ENCODE measurements around the gene TMEM92. TPM values are rescaled to one million over a fixed set of nuclear protein-coding genes. Genes with fewer than 3 reads are reported as not detected.

The TMEM92 gene
- total RNA-seq, 2 experiments from 2014 or later, result not detected

- no peaks in the 10 kb centered on the region for H3K4me1 ChIP-seq (ENCODE audit: insufficient read depth, low read length, poor library complexity, severe bottlenecking)
- H3K79me2 ChIP-seq (ENCODE audit: insufficient read depth, low read depth, low read length), result no peaks in the 10 kb centered on the region
- no peaks in the 10 kb centered on the region for H4K20me1 ChIP-seq (ENCODE audit: insufficient read depth, low read length)
- no peaks in the 10 kb centered on the region for H3K9me2 ChIP-seq (ENCODE audit: insufficient read depth, low read length)
- POLR2A ChIA-PET, result no interaction called here
- intact Hi-C loops (cut with micrococcal nuclease; ENCODE audit: unreplicated experiment), result no loop called here
- DNase-seq (ENCODE audit: low spot score), result no peak
- BruUV-seq (replicated peaks), result no TSS peak
- no peak overlapping the region for H2AFZ ChIP-seq (ENCODE audit: low read length)
- CTCF ChIA-PET (ENCODE audit: unreplicated experiment), result no interaction called here
- H3K9me3 ChIP-seq (ENCODE audit: low read length), result no peaks in the 10 kb centered on the region
- no peak overlapping the region for H3K4me3 ChIP-seq (ENCODE audit: low read depth, low read length, poor library complexity, severe bottlenecking)
- H3K27ac ChIP-seq (ENCODE audit: low read depth, low read length, poor library complexity, severe bottlenecking), result no peak overlapping the region
- H3K4me2 ChIP-seq (ENCODE audit: low read length), result no peak overlapping the region
- no peak for TF ChIP-seq CTCF (conservative IDR thresholded peaks at IDR 0.05; ENCODE audit: low read length)
- no peak for TF ChIP-seq EZH2phosphoT487 (IDR thresholded peaks at IDR 0.05; ENCODE audit: borderline replicate concordance, low read depth, low read length)
- H3K36me3 ChIP-seq (ENCODE audit: insufficient read depth, low read length), result no peaks in the 10 kb centered on the region
These were observed 15.4 kb upstream of the TMEM92 start for GRCh38 chr17:50258647-50259476.

- H3K4me3 ChIP-seq (ENCODE audit: low read depth, low read length, poor library complexity, severe bottlenecking), result no peak overlapping the region
These were observed 14.6 kb upstream of the TMEM92 start for GRCh38 chr17:50259477-50260324.

GRCh38 chr17:50260501-50260911 lies 13.8 kb upstream of the TMEM92 start:
- ChIA-PET POLR2A (no interaction called here), CTCF (ENCODE audit: unreplicated experiment) (no interaction called here)
- no peak overlapping the region for H2AFZ ChIP-seq (ENCODE audit: low read length)
- no peaks in the 10 kb centered on the region for H3K79me2 ChIP-seq (ENCODE audit: insufficient read depth, low read depth, low read length)
- no TSS peak for BruUV-seq (replicated peaks)
- H3K4me2 ChIP-seq (ENCODE audit: low read length), result no peak overlapping the region
- intact Hi-C loops (cut with micrococcal nuclease; ENCODE audit: unreplicated experiment), result no loop called here
- no peak overlapping the region for H3K4me3 ChIP-seq (ENCODE audit: low read depth, low read length, poor library complexity, severe bottlenecking)
- H3K9me2 ChIP-seq (ENCODE audit: insufficient read depth, low read length), result no peaks in the 10 kb centered on the region
- DNase-seq (ENCODE audit: low spot score), result no peak
- H4K20me1 ChIP-seq (ENCODE audit: insufficient read depth, low read length), result no peaks in the 10 kb centered on the region
- no peaks in the 10 kb centered on the region for H3K36me3 ChIP-seq (ENCODE audit: insufficient read depth, low read length)
- H3K4me1 ChIP-seq (ENCODE audit: insufficient read depth, low read length, poor library complexity, severe bottlenecking), result no peaks in the 10 kb centered on the region
- H3K27ac ChIP-seq (ENCODE audit: low read depth, low read length, poor library complexity, severe bottlenecking), result no peak overlapping the region
- H3K9me3 ChIP-seq (ENCODE audit: low read length), result no peaks in the 10 kb centered on the region
- TF ChIP-seq EZH2phosphoT487 (IDR thresholded peaks at IDR 0.05; ENCODE audit: borderline replicate concordance, low read depth, low read length) (no peak), CTCF (conservative IDR thresholded peaks at IDR 0.05; ENCODE audit: low read length) (no peak)

More at GRCh38 chr17:50259477-50260324, 14.6 kb upstream of the TMEM92 start:
- no peak for DNase-seq (ENCODE audit: low spot score)
- H3K9me2 ChIP-seq (ENCODE audit: insufficient read depth, low read length), result no peaks in the 10 kb centered on the region
- no peak overlapping the region for H3K4me2 ChIP-seq (ENCODE audit: low read length)
- no peaks in the 10 kb centered on the region for H4K20me1 ChIP-seq (ENCODE audit: insufficient read depth, low read length)
- H3K4me1 ChIP-seq (ENCODE audit: insufficient read depth, low read length, poor library complexity, severe bottlenecking), result no peaks in the 10 kb centered on the region
- BruUV-seq (replicated peaks), result no TSS peak
- no peaks in the 10 kb centered on the region for H3K9me3 ChIP-seq (ENCODE audit: low read length)
- CTCF ChIA-PET (ENCODE audit: unreplicated experiment), result no interaction called here
- H3K79me2 ChIP-seq (ENCODE audit: insufficient read depth, low read depth, low read length), result no peaks in the 10 kb centered on the region
- H3K27ac ChIP-seq (ENCODE audit: low read depth, low read length, poor library complexity, severe bottlenecking), result no peak overlapping the region
- no peak overlapping the region for H2AFZ ChIP-seq (ENCODE audit: low read length)
- intact Hi-C loops (cut with micrococcal nuclease; ENCODE audit: unreplicated experiment), result no loop called here
- no peak for TF ChIP-seq EZH2phosphoT487 (IDR thresholded peaks at IDR 0.05; ENCODE audit: borderline replicate concordance, low read depth, low read length)
- POLR2A ChIA-PET, result no interaction called here
- no peaks in the 10 kb centered on the region for H3K36me3 ChIP-seq (ENCODE audit: insufficient read depth, low read length)

Data from OCI-LY7 (cell line).